GM18498 (cell line): ENCODE measurements around the gene CDC25C.
"Not testable (repeated sequence)": the region's sequence is repeated elsewhere in the genome, so short reads cannot be mapped to it uniquely, and the experiment has no call there.

ENCODE experiments used
- ATAC-seq: cut with Tn5 transposase; IDR thresholded peaks from one replicate; pipeline ENCODE4 v1.9.1; 2021; ENCODE audit warnings: mild to moderate bottlenecking, moderate library complexity; ENCODE audit not compliant: unreplicated experiment

CDC25C gene

DNA sequence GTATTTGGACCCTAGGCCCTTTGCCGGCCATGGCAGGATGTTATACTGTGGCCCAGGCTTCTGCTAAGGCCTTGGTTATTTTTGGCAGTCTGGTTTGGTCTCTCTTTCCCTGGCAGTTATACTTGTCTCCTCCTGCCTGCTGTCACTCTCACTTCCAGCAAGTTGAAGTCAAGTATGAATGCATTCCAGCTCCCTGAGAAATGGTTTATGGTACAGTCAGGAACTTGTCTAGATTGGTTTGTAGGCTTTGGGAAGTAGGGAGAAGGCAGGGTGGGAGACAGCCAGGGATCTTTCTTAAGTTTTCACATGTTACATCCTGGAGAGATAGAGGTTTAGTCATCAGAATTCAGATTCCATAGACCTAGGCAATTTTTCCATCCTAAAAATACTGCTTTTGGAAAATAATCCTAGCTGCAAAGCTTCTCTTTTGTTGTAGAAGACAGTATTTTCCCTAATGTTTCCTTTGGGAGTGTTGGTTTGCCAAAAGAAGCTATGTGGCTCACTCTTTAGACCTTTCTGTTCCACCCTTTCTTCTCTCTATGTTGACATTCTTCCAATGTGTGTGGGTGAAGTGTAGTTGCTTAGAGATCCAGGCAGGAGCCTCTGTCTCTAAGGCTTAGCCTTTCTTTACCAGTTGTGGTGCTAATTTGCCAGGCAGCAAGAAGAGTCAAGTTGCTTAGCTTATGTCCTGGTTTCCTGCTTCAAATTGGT is 18.4 kb upstream of the CDC25C start:
- ATAC-seq, result no peak

- ATAC-seq, result no peak
Observed at GRCh38 chr5:138346889-138347288, 15.3 kb upstream of the CDC25C start.

- ATAC-seq, result no peak
Observed at GRCh38 chr5:138344887-138345622, 13.5 kb upstream of the CDC25C start.

- no peak for ATAC-seq
Observed at GRCh38 chr5:138340008-138340407, 8.4 kb upstream of the CDC25C start.

DNA sequence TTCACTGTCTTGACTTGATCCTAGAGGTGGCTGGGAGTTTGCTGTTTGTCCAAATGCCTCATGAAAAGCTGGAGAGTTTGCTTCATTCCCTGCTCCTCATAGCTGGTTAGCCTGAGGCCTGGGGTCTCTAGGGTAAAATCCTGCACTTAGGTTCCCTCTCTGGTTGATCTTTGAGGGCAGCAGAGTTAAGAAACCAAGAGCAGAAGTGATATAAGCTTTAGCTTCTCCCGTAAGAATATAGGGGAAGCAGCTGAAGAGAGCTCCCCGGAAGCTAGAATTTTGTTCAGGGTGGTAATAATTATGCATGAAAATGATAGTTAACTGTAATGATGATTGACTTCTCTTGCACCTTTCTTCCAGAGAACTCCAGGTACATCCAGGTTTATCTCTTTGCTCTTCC is 7.9 kb upstream of the CDC25C start:
- no peak for ATAC-seq

GRCh38 chr5:138339091-138339456 is 7.5 kb upstream of the CDC25C start:
- no peak for ATAC-seq

DNA sequence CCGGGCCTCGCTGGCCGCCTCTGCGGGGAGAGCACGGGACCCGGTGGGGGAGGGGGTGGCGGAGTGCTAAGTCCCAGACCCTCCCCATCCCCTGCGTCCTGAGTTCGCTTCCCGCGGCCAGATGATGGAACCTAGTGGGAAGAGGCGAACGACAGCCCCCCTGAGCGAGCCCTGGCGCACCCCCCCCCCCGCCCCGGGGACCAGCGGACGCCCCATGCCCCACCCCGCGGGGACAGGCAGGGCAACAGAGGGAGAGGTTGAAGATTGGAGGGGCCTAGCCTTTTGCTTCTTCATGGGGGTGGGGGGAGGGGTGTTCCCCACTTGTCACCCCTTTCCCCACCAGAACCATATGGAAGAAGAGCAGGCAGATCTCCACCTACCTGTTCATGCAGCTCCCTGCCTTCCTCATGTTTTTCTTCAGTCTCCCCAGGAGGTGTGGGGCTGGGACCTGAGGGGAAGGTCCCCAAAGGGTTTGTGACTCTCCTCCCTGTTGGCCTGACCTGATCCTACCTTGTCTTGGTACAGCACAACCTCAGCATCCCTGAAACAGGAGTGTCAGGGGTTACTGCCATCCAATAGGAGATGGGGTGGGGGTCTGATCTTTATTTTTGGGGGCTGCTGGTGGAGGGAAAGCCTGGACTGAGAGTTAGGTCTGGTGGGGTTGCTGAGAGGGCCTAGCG is 6.9 kb upstream of the CDC25C start:
- peak; percentile 3 for ATAC-seq

DNA sequence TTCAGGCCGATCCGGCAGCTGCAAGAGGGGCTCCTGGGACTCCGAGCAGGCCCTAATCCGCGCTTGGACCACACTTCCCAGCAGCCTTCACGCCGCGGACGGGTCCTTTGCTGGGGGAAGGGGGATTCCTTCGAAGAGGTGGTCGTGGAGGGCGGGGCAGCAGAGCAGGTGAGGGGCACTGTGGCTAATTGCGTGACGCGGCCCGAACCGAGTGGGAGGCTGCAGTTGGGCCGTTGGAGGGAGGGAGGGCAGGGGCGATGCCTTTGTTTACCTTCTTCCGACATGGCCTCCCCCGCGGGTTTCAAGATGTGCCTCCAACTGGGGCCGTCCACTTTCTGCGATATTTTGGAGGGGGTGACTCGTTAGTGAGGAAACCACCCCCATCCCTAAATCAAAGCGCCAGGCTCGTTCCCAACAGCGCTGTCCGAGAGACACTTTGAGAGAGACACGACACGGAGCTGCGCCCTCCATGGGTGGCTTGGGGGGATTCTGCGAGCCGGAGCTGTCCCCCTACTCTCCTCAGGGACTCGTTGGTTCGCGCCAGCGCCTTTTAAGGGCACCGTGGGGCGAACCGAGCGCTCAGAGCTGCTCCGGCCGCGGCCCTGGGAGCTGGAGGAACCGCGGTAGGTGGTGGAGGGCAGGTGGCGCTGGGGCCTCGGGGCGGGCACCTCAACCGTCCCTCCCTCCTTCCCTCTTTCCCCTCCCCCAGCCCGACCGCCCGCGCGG is 6.2 kb upstream of the CDC25C start, which contains the start of gene FAM53C:
FAM53C (plus strand) TSS at position 582 of the 726 bp plus-strand sequence. CDS start 3,070 bp downstream, outside the sequence.
- peak; percentile 84 for ATAC-seq

- ATAC-seq, result peak; percentile 24
Observed at GRCh38 chr5:138336952-138337684, 5.5 kb upstream of the CDC25C start.

DNA sequence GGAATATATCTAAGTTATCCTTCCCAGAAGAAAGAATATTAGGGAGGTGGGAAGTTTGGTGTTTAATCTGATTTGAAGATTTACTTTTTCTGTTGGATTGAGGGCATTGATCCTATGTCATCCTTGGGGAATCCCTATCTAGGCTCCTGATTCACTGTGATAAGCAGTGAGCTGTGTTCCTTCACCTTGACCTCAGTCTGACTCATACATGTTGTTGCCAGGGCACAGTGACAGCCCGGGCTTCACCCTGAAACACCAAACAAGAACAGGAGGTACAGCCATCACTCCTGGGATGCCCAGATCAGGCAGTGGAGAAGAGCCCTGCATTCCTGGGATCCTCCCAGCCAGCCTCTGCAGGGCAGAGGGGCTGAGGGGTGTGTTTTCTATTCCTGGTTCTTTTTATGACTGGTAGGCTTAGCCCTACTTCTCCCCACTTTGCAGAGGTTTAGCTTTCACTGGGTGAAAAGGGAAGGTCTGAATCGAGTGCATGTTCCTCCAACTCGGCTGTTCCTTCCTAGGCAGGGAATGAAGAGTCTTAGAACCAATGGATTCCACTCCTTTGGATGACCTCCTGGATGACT is 3.4 kb upstream of the CDC25C start:
- no peak for ATAC-seq

- no peak for ATAC-seq
Observed at GRCh38 chr5:138330813-138331448, 673 bp downstream of the CDC25C start.

- not testable (repeated sequence) for ATAC-seq
Observed at GRCh38 chr5:138318211-138318610, 13.4 kb downstream of the CDC25C start.

DNA sequence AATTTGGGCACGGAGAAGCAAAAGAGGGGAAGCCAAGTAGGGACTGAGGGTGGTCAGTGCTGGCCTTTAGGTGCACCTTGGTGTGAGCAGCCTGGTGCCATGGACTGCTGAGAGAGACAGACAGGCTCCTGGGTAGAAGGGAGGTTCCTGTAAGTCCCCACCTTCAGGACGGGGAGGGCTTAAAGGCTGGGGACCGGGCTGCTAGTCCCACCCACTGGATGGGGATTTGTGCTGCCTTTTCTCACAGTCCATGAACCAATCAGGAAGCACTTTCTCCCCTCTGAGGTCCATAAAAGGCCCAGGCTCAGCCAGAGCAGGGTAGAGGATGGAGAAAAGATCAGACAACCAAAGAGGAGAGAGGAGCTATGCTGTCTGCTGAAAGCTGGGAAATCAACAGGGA is 15.2 kb downstream of the CDC25C start:
- no peak for ATAC-seq

DNA sequence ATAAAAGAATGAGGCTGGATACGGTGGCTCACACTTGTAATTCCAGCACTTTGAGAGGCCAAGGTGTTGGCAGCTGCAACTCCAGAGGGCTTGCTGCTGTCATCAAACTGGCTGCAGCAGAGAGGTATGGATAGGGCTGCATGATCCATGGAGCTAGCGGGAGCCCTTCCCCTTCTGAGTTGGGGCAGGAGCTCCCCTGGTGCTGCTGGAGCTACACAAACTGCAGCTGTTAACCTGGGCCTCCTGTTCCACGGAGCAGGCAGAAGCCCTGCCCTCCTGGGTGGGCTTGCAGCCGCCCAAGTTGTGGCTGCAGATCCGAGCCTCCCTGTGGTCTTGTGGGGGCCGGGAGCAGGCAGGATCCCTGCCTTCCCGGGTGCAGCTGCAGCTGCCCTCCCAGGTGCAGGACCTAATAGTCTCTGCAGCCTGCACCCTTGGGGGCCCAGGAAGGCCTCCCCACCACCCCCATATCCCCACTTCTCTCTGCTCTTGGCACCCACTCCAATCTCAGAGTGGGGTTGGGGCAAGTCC is 15.8 kb downstream of the CDC25C start:
- ATAC-seq, result no peak

DNA sequence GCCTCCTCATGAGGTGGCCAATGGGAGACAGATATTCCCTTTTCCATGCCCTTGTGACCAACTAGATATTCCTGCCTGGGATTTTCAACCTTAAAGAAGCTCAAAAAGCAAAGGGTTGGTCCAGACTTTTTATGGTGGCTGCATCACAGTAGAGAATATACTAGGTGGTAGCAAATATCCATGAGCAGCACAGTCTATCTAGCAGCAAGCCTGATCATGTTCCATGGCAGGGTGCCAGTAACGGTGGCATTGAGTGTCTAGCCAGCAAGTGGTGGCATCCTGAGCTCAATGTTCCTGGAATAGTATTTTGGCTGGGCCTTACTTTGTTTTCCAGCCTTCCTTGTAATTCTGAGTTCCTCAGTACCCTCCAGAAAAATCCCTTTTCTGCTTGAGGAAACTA is 25.8 kb downstream of the CDC25C start:
- ATAC-seq, result no peak

DNA sequence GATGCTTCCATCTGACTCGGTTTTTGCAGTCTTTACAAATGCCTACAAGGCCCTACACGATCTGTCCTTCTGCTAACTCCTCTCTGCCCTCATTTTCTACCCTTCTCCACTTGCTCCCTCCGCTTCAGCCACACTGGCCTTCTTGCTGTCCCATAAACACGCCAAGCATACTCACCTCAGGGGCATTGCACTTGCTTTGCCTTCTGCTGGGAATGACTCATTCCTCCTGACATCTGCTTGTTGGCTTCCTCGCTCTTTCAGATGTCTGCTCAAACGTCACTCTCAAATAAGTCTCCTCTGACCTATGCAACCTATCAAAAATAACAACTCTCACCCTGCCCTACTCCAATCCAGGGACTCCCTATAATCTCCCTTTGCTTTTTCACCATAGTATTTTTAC is 28.2 kb downstream of the CDC25C start:
- ATAC-seq, result no peak

DNA sequence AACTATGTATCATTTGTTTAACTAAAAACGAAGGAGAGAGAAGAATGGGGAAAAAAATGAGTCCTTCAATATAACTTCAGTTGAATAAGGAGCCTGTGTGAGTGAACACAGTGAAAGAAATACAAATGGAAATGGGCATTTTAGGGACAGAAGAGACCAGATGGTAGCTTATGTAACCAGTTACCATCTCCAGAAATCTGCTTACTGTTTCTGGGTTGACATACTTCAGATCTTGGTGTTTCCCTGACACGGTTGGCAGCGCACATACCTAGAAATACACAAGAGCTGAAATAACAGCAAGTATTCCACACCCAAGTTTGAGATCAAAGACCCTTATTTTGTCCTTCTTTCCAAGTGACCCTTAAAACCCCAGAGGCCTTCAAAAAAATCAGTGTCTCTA is 42.3 kb downstream of the CDC25C start:
- ATAC-seq, result no peak

- no peak for ATAC-seq
Observed at GRCh38 chr5:138287246-138287645, 44.4 kb downstream of the CDC25C start.

DNA sequence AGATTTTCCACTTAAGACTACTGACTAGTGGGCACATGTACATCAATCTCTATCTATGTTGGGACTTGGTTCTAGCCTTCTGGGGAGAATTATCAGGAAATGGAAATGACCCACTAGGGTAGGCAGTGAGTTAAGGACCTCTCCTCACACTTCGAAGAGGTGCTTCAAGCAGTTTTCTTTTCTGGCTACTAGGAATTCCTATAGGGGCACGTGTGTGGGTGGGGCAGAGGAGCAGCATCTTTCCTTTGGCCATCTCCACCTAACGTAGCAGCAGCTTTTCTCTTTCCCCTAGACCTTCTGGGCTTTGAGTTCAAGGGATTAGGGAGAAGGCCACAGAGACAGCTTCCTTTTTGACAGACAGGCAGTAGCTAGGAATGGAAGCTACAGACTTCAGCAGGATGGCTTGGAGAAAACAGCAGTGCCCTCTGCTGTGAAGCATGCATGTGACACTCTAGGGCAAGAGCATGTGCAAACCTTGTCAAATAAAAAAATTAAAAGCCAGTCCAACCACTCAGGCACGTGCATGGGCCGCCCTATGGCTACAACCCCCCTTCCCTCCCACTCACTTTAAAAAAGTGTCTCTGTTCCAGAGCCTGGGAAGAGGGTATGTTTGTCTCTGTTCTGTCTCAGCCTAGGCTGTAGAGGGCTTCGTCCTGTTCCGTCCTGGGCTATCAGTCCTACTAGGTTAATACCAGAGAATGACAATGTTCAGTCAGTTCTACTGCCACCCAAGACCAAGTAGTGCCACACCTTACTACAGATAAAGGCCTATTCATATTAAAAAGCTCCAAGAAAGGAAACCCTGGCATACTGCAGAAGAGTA is 48.5 kb downstream of the CDC25C start:
- no peak for ATAC-seq
